ENCODE data around the gene ATXN7L3. TPM values are rescaled to one million over a fixed set of nuclear protein-coding genes. Genes with fewer than 3 reads are reported as not detected.
A peak's percentile ranks its signal among the peaks of the same experiment; 100 is the strongest.
"Not testable (repeated sequence)": the region's sequence is repeated elsewhere in the genome, so short reads cannot be mapped to it uniquely, and the experiment has no call there.

The ATXN7L3 gene
- total RNA-seq: 100 to 1,000 TPM in 4 of 5 experiments, 10 to 100 TPM in 1; 93.5 to 130 (median 124) TPM
- polyA plus RNA-seq: 10 to 100 TPM; 10.5 to 18.1 TPM
- total RNA-seq: 127 reads per million, percentile 88 among the genes with 10 or more reads in this experiment

- ChIA-PET CTCF (no interaction called here), POLR2A (interaction anchor here (1.1 to 12.1 kb wide), 5 partner anchors 13 to 962 kb away, joined by 3 to 319 read pairs (median 11); partner anchors contain the start of genes HEXIM2, TMUB2 and UBTF)
- no peaks in the 10 kb centered on the region for H3K27me3 ChIP-seq (ENCODE audit: control insufficient read depth in 2 of 2, insufficient read depth in 2 of 2, low read length in 2 of 2)
- intact Hi-C loops (cut with micrococcal nuclease): loop anchor here (1.0 to 5.0 kb wide), 11 partner anchors 10 to 1028 kb away; partner anchors contain the start of genes DCAKD (in 1 of the 2), GPATCH8 (in 1 of the 2), GRN (in 1 of the 2) and HDAC5 (in 1 of the 2)
- ATAC-seq: peak; percentile 91
- peak within 1 kb of the TSS; percentile 91 to 97 (median 96) for H3K27ac Mint-ChIP-seq
- peaks cover 39 to 61% (median 53%) of the 10 kb centered on the region in 7 donors for H3K4me1 Mint-ChIP-seq
- no peaks in the 10 kb centered on the region for H3K9me3 ChIP-seq (ENCODE audit: control insufficient read depth in 2 of 3, low read length in 3 of 3)
- H3K9me3 Mint-ChIP-seq: peaks cover 0 to 3% (median 0%) of the 10 kb centered on the region in 11 donors
- peak; percentile 90 to 99 (median 98) for DNase-seq
- H3K4me1 ChIP-seq (ENCODE audit: control insufficient read depth in 2 of 2, insufficient read depth in 2 of 2, low read length in 2 of 2): peaks cover 27 to 34% of the 10 kb centered on the region in 2 donors
- no peaks in the 10 kb centered on the region for H3K27me3 Mint-ChIP-seq
- peaks cover 0 to 27% (median 6%) of the 10 kb centered on the region in 3 experiments for H3K36me3 ChIP-seq (ENCODE audit: control insufficient read depth in 2 of 3, insufficient read depth in 3 of 3, low read length in 3 of 3)
- H3K36me3 Mint-ChIP-seq: peaks cover 0 to 21% (median 8%) of the 10 kb centered on the region in 5 donors
- H3K27ac ChIP-seq (ENCODE audit: low read depth, low read length): peak within 1 kb of the TSS; percentile 93
- H3K4me3 ChIP-seq (ENCODE audit: low read length): peak within 1 kb of the TSS; percentile 68
- peak within 1 kb of the TSS; percentile 90 to 97 (median 92) for H3K4me3 Mint-ChIP-seq
These were observed at the start of gene ATXN7L3 for GRCh38 chr17:44199553-44200477. Gene ATXN7L3 (minus strand): TSS chr17:44199884. CDS start chr17:44198070, 1,814 bp downstream.

- Histone ChIP-seq H3K27ac (ENCODE audit: low read depth, low read length) (no peak overlapping the region), H3K4me1 (ENCODE audit: control insufficient read depth in 2 of 2, insufficient read depth in 2 of 2, low read length in 2 of 2) (peaks cover 24 to 39% of the 10 kb centered on the region in 2 donors), H3K4me3 (ENCODE audit: low read length) (no peak overlapping the region), H3K9me3 (ENCODE audit: control insufficient read depth in 2 of 3, low read length in 3 of 3) (no peaks in the 10 kb centered on the region), H3K27me3 (ENCODE audit: control insufficient read depth in 2 of 2, insufficient read depth in 2 of 2, low read length in 2 of 2) (no peaks in the 10 kb centered on the region), H3K36me3 (ENCODE audit: control insufficient read depth in 2 of 3, insufficient read depth in 3 of 3, low read length in 3 of 3) (no peaks in the 10 kb centered on the region)
- CTCF ChIA-PET: no interaction called here
- H3K27ac Mint-ChIP-seq: peak overlapping the region in 7 of 9 donors; percentile 26 to 82 (median 68)
- POLR2A ChIA-PET: interaction anchor here (1.5 to 3.8 kb wide), 3 partner anchors 24 to 32 kb away, joined by 6 to 25 read pairs (median 6); partner anchors contain the start of gene UBTF
- H3K36me3 Mint-ChIP-seq: no peaks in the 10 kb centered on the region
- no peak for DNase-seq
- intact Hi-C loops (cut with micrococcal nuclease): loop anchor here in 1 of 2 donors (2.0 kb wide), 1 partner anchor 27 kb away; no protein-coding TSS in a partner anchor
- ATAC-seq: no peak
- H3K4me3 Mint-ChIP-seq: peak overlapping the region in 4 of 10 donors; percentile 29 to 75 (median 58)
- no peaks in the 10 kb centered on the region for H3K9me3 Mint-ChIP-seq
- peaks cover 26 to 56% (median 49%) of the 10 kb centered on the region in 7 donors for H3K4me1 Mint-ChIP-seq
- H3K27me3 Mint-ChIP-seq: peaks cover 0 to under 1% (median 0%) of the 10 kb centered on the region in 5 donors
These were observed 48.4 kb upstream of the ATXN7L3 start for GRCh38 chr17:44247876-44248736.

- no peaks in the 10 kb centered on the region for H3K36me3 Mint-ChIP-seq
- peak overlapping the region in 3 of 10 donors; percentile 46 to 75 (median 59) for H3K4me3 Mint-ChIP-seq
- intact Hi-C loops (cut with micrococcal nuclease): loop anchor here in 1 of 2 donors (2.0 kb wide), 1 partner anchor 27 kb away; no protein-coding TSS in a partner anchor
- peaks cover 26 to 59% (median 49%) of the 10 kb centered on the region in 7 donors for H3K4me1 Mint-ChIP-seq
- no peak for ATAC-seq
- no peaks in the 10 kb centered on the region for H3K36me3 ChIP-seq (ENCODE audit: control insufficient read depth in 2 of 3, insufficient read depth in 3 of 3, low read length in 3 of 3)
- no peaks in the 10 kb centered on the region for H3K27me3 ChIP-seq (ENCODE audit: control insufficient read depth in 2 of 2, insufficient read depth in 2 of 2, low read length in 2 of 2)
- H3K27me3 Mint-ChIP-seq: peaks cover 0 to 2% (median 0%) of the 10 kb centered on the region in 5 donors
- no peaks in the 10 kb centered on the region for H3K9me3 Mint-ChIP-seq
- no peak overlapping the region for H3K4me3 ChIP-seq (ENCODE audit: low read length)
- DNase-seq: no peak
- H3K9me3 ChIP-seq (ENCODE audit: control insufficient read depth in 2 of 3, low read length in 3 of 3): no peaks in the 10 kb centered on the region
- ChIA-PET POLR2A (interaction anchor here (1.3 to 3.8 kb wide), 5 partner anchors 20 to 80 kb away, joined by 4 to 25 read pairs (median 6); partner anchors contain the start of gene UBTF), CTCF (interaction anchor here (1.1 kb wide), 1 partner anchor 26 kb away, joined by 3 read pairs; no protein-coding TSS in a partner anchor)
- peaks cover 24 to 39% of the 10 kb centered on the region in 2 donors for H3K4me1 ChIP-seq (ENCODE audit: control insufficient read depth in 2 of 2, insufficient read depth in 2 of 2, low read length in 2 of 2)
- no peak overlapping the region for H3K27ac ChIP-seq (ENCODE audit: low read depth, low read length)
- peak overlapping the region in 7 of 9 donors; percentile 16 to 87 (median 74) for H3K27ac Mint-ChIP-seq
These were observed 47.8 kb upstream of the ATXN7L3 start for GRCh38 chr17:44247440-44247841.

- intact Hi-C loops (cut with micrococcal nuclease): no loop called here
- Histone ChIP-seq H3K9me3 (ENCODE audit: control insufficient read depth in 2 of 3, low read length in 3 of 3) (no peaks in the 10 kb centered on the region), H3K4me1 (ENCODE audit: control insufficient read depth in 2 of 2, insufficient read depth in 2 of 2, low read length in 2 of 2) (peaks cover 7 to 10% of the 10 kb centered on the region in 2 donors), H3K36me3 (ENCODE audit: control insufficient read depth in 2 of 3, insufficient read depth in 3 of 3, low read length in 3 of 3) (no peaks in the 10 kb centered on the region), H3K4me3 (ENCODE audit: low read length) (no peak overlapping the region), H3K27me3 (ENCODE audit: control insufficient read depth in 2 of 2, insufficient read depth in 2 of 2, low read length in 2 of 2) (no peaks in the 10 kb centered on the region), H3K27ac (ENCODE audit: low read depth, low read length) (no peak overlapping the region)
- no peak overlapping the region for H3K27ac Mint-ChIP-seq
- CTCF ChIA-PET: interaction anchor here (0.6 to 1.0 kb wide), 2 partner anchors 22 to 106 kb away, joined by 3 read pairs; partner anchors contain the start of gene UBTF
- H3K4me3 Mint-ChIP-seq: no peak overlapping the region
- peaks cover 4 to 18% (median 9%) of the 10 kb centered on the region in 7 donors for H3K4me1 Mint-ChIP-seq
- no peak for DNase-seq
- H3K27me3 Mint-ChIP-seq: peaks cover 0 to 2% (median 0%) of the 10 kb centered on the region in 5 donors
- POLR2A ChIA-PET: interaction anchor here (1.6 kb wide), 1 partner anchor 20 kb away, joined by 5 read pairs; no protein-coding TSS in a partner anchor
- peak; percentile 56 for ATAC-seq
- no peaks in the 10 kb centered on the region for H3K36me3 Mint-ChIP-seq
- no peaks in the 10 kb centered on the region for H3K9me3 Mint-ChIP-seq
These were observed 41.5 kb upstream of the ATXN7L3 start for GRCh38 chr17:44241106-44241624.

- ATAC-seq; H3K4me1 Mint-ChIP-seq; POLR2A ChIA-PET; H3K27me3 ChIP-seq (ENCODE audit: control insufficient read depth in 2 of 2, insufficient read depth in 2 of 2, low read length in 2 of 2); H3K27me3 Mint-ChIP-seq; H3K36me3 Mint-ChIP-seq; H3K4me1 ChIP-seq (ENCODE audit: control insufficient read depth in 2 of 2, insufficient read depth in 2 of 2, low read length in 2 of 2); H3K9me3 Mint-ChIP-seq; H3K4me3 ChIP-seq (ENCODE audit: low read length); CTCF ChIA-PET; H3K27ac Mint-ChIP-seq; DNase-seq; H3K27ac ChIP-seq (ENCODE audit: low read depth, low read length); intact Hi-C loops (cut with micrococcal nuclease); H3K9me3 ChIP-seq (ENCODE audit: control insufficient read depth in 2 of 3, low read length in 3 of 3); H3K4me3 Mint-ChIP-seq; H3K36me3 ChIP-seq (ENCODE audit: control insufficient read depth in 2 of 3, insufficient read depth in 3 of 3, low read length in 3 of 3): not testable (repeated sequence)
These were observed 38.2 kb upstream of the ATXN7L3 start for GRCh38 chr17:44237886-44238285.
